Esophagus squamous epithelium (tissue), 4 donors: ENCODE measurements around the gene NOL3.

Experiments used
- POLR2A ChIP-seq, 4 donors: fragments of 450-650 bp; IDR thresholded peaks; one replicate each; pipeline ENCODE4 v1.6.1; 2017; ENCODE audit warnings: antibody characterized with exemption in 4 of 4, mild to moderate bottlenecking in 4 of 4, moderate library complexity in 3 of 4
- TF ChIP-seq, protein P1 (sequence below), 6 experiments: fragments of 450-650 bp in 4 of 6; fragments of 200-600 bp in 2 of 6; sonication (generic) in 2 of 6; IDR thresholded peaks; one replicate each; pipeline ENCODE4 v1.5.1; 2016 to 2019; ENCODE audit warnings: antibody characterized with exemption in 6 of 6, mild to moderate bottlenecking in 4 of 6, moderate library complexity in 4 of 6

- TF ChIP-seq, protein P1, sequence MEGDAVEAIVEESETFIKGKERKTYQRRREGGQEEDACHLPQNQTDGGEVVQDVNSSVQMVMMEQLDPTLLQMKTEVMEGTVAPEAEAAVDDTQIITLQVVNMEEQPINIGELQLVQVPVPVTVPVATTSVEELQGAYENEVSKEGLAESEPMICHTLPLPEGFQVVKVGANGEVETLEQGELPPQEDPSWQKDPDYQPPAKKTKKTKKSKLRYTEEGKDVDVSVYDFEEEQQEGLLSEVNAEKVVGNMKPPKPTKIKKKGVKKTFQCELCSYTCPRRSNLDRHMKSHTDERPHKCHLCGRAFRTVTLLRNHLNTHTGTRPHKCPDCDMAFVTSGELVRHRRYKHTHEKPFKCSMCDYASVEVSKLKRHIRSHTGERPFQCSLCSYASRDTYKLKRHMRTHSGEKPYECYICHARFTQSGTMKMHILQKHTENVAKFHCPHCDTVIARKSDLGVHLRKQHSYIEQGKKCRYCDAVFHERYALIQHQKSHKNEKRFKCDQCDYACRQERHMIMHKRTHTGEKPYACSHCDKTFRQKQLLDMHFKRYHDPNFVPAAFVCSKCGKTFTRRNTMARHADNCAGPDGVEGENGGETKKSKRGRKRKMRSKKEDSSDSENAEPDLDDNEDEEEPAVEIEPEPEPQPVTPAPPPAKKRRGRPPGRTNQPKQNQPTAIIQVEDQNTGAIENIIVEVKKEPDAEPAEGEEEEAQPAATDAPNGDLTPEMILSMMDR (IDR thresholded peaks at IDR 0.05), result no peak
- no peak for TF ChIP-seq POLR2A (IDR thresholded peaks at IDR 0.05)
Measured at GRCh38 chr16:67201411-67202345, 31.3 kb downstream of the NOL3 start.
